ENCODE measurements around the gene MRI1. TPM values are rescaled to one million over a fixed set of nuclear protein-coding genes. Genes with fewer than 3 reads are reported as not detected.
A peak's percentile ranks its signal among the peaks of the same experiment; 100 is the strongest.

MRI1 gene
- 10 to 100 TPM; 45.9 to 72.4 (median 71.4) TPM for total RNA-seq

GRCh38 chr19:13764101-13764807 lies at the start of gene MRI1:
Gene MRI1 (plus strand): TSS chr19:13764522. CDS start chr19:13764589, 67 bp downstream.
- intact Hi-C loops (cut with DNase I; ENCODE audit: low total_unique reads) = no loop called here
- TF ChIP-seq POLR2A (IDR thresholded peaks at IDR 0.05) = no peak
- TF ChIP-seq CTCF (IDR thresholded peaks at IDR 0.05) = no peak
- peak in 2 of 3 donors; percentile 14 to 51 for TF ChIP-seq POLR2AphosphoS5 (IDR thresholded peaks at IDR 0.05)
- H3K4me1 ChIP-seq = peaks cover 0 to 9% of the 10 kb centered on the region in 2 donors
- H3K36me3 ChIP-seq = peaks cover 8% of the 10 kb centered on the region
- no peaks in the 10 kb centered on the region for H3K27me3 ChIP-seq
- H3K4me3 ChIP-seq = peak within 1 kb of the TSS; percentile 75 to 81 (median 78)
- peak within 1 kb of the TSS; percentile 74 to 80 for H3K27ac ChIP-seq
- peak; percentile 59 to 77 for DNase-seq (ENCODE audit: low spot score in 2 of 2)
- no peaks in the 10 kb centered on the region for H3K9me3 ChIP-seq

GRCh38 chr19:13717194-13717643 lies 47.1 kb upstream of the MRI1 start:
- Histone ChIP-seq H3K27me3 (no peaks in the 10 kb centered on the region), H3K4me3 (no peak overlapping the region), H3K9me3 (peaks cover 0 to 4% of the 10 kb centered on the region in 2 donors), H3K27ac (no peak overlapping the region), H3K4me1 (no peaks in the 10 kb centered on the region), H3K36me3 (no peaks in the 10 kb centered on the region)
- intact Hi-C loops (cut with DNase I; ENCODE audit: low total_unique reads) = no loop called here
- TF ChIP-seq POLR2AphosphoS5 (IDR thresholded peaks at IDR 0.05) (no peak), CTCF (IDR thresholded peaks at IDR 0.05) (no peak), POLR2A (IDR thresholded peaks at IDR 0.05) (no peak)
- DNase-seq (ENCODE audit: low spot score in 2 of 2) = no peak

GRCh38 chr19:13718733-13719132 lies 45.6 kb upstream of the MRI1 start:
- Histone ChIP-seq H3K4me1 (no peaks in the 10 kb centered on the region), H3K4me3 (no peak overlapping the region), H3K36me3 (no peaks in the 10 kb centered on the region), H3K9me3 (peaks cover 0 to 4% of the 10 kb centered on the region in 2 donors), H3K27me3 (no peaks in the 10 kb centered on the region), H3K27ac (no peak overlapping the region)
- no peak for DNase-seq (ENCODE audit: low spot score in 2 of 2)
- intact Hi-C loops (cut with DNase I; ENCODE audit: low total_unique reads) = no loop called here
- peak in 2 of 3 donors; percentile 16 to 40 for TF ChIP-seq CTCF (IDR thresholded peaks at IDR 0.05)
- TF ChIP-seq POLR2A (IDR thresholded peaks at IDR 0.05) = no peak

- intact Hi-C loops (cut with DNase I; ENCODE audit: low total_unique reads) = loop anchor here (10.0 kb wide), 1 partner anchor 127 kb away; no protein-coding TSS in a partner anchor
- Histone ChIP-seq H3K27me3 (no peaks in the 10 kb centered on the region), H3K4me1 (no peaks in the 10 kb centered on the region), H3K36me3 (no peaks in the 10 kb centered on the region), H3K27ac (no peak overlapping the region), H3K9me3 (no peaks in the 10 kb centered on the region), H3K4me3 (no peak overlapping the region)
- DNase-seq (ENCODE audit: low spot score in 2 of 2) = no peak
- TF ChIP-seq POLR2AphosphoS5 (IDR thresholded peaks at IDR 0.05) (no peak), CTCF (IDR thresholded peaks at IDR 0.05) (no peak), POLR2A (IDR thresholded peaks at IDR 0.05) (no peak)
Observed at GRCh38 chr19:13722146-13722545, 42.2 kb upstream of the MRI1 start.

GRCh38 chr19:13723206-13723605 lies 41.1 kb upstream of the MRI1 start:
- Histone ChIP-seq H3K4me3 (no peak overlapping the region), H3K36me3 (no peaks in the 10 kb centered on the region), H3K27ac (no peak overlapping the region), H3K27me3 (no peaks in the 10 kb centered on the region), H3K9me3 (no peaks in the 10 kb centered on the region), H3K4me1 (no peaks in the 10 kb centered on the region)
- no peak for DNase-seq (ENCODE audit: low spot score in 2 of 2)
- TF ChIP-seq POLR2AphosphoS5 (IDR thresholded peaks at IDR 0.05) = no peak
- intact Hi-C loops (cut with DNase I; ENCODE audit: low total_unique reads) = loop anchor here (10.0 kb wide), 1 partner anchor 128 kb away; no protein-coding TSS in a partner anchor

Measured in breast epithelium (tissue), 4 donors.